Stimulated activated CD8-positive, alpha-beta memory T cell treated with anti-CD3 and anti-CD28 coated beads, Interleukin-15, amount 100 ng/mL, for 48 hours (primary cell): Measurements from ENCODE around the gene GRHL3.

Experiments used
- DNase-seq, 2 donors: peaks; one replicate each; pipeline ENCODE4 v3.0.0-alpha.2; 2020; ENCODE audit warnings: low read depth in 2 of 2

GRHL3 gene

DNA sequence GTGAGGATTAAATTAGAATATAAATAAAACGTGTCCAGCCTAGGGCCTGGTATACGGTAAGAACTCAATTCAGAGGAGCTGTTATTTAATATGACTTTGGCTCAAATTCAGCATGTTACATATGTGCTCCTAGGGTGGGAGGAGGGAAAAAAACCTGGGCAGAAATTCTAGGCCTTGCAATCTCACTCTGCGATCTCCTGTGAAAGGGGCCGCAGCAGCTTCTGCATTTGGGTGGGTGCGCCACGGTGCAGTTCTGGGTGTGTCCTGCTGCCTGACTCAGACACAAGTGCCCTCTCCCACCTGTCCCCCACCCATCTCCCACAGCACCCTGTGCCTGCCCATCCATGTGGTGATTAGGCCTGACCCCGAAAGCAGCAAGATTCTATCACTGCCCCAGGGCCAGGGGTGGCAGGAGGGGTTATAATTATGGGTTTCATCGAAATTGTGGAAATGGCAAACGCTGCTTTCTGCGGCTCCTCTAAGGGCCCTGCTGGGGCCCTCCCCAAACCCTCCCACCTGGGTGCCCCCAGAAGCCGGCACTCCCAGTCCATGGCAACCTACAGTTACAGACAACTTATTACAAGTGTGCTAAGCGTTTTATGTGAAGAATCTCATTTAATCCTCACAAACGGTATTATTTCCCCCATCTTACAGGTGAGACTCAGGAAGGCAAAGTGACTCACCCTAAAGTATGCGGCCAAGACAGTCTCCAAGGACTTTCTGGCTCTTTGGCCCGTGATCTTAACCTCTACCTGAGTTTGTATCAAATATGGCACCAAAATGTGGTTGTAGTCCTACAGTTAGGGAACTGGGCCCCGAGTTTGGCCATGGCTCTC, 25.5 kb upstream of the GRHL3 start:
- no peak for DNase-seq

DNA sequence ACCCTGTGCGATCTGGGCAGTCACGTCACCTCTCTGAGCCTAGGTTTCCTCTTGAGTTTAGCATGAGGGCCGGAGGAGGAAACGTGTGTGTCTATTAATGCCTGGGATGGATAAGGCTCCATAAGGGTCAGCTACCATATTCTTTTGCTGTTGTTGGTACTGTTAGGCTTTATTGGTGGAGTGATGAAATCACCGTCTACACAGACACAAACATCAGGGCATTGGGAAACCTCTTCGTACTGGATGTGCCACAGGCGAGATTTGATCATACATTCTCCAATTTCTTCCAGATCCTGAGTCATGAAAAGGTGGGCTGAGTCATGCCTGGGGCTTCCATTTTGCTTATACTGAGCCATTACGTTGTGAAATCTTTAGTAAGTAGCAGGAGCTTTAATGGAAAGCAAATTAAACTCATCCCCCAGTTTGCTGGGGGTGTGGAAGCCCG, 24.9 kb upstream of the GRHL3 start:
- DNase-seq = no peak

DNA sequence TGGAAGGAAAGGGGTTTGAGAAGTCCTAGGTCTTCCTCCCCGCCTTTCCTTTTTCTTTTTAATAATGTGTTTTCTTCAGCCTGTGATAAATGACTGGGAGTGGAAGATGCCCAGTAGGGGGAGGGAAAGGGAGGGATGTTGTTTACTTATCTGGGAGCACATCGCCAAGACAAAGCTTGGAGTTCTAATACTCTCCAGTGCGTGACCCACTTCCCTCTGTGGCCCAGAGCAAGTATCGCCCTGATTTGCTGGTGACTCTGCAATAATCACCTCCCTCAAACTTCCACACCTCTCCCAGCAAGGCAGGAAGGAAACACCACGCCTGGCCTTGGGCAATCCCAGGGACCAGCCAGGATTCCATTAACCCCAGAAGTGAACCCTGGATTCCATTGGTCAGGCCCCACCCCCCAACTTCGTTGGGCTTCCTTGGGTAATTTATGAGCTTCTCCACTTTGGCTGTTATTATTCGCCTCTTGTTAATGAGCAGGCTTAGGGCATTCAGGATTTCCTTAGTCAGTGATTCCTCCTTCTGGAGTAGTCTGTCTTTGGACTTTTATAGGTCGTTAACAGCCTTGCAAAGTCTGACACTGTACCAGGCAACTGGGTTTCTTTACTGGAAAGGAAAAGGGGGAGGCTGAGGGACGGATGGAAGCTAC, 24.3 kb upstream of the GRHL3 start:
- no peak for DNase-seq

DNA sequence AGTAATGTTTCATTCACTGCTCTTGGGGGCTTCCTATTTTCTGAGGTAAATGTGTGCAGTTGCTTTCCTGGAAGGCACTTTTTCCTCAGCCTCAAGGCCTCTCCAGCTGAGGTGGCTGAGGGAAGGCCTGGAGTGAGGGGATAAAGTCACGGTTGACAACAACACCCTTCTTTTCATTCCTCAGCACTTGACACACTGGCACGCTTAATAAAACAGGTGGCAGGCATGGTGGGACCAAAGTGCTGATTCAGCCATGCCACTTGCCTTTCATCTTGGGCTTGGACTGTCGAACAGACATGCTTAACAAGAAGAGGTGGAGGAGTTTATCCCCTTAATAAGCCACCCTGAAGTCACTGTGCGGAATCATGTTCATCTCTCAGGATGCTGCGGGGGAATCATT, 23.6 kb upstream of the GRHL3 start:
- DNase-seq = no peak

DNA sequence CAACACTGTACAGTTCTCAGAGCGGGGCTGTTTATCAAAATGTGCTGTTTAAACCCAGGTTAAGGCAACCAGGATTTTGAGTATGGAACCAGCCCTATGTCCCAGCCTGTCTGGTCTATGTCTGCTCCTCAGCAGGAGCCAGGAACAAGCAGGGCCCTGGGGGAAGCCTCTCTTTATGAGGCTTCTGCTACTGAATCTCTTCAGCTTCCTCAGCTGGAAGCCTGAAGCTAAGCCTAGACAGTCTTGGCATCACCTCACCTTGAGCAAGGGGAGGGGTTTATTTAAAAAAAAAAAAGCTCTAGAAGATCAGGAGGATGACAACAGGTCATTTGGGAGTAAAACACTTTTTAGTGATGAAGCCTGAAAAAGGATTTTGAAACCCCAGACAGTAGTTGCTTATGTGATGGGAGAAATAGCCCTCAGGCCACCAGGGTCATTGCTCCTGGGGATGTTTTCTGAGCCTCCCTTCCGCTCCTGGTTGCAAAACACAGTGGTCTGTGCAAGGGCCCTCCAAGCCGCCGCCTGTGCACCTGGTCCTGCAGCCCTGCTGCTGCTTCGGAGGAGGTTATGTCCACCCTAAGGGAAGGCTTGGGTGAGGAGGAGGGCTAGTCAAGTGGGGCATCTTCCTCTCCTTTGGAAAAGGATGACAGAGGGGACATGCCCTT, 21.8 kb upstream of the GRHL3 start:
- DNase-seq = no peak

DNA sequence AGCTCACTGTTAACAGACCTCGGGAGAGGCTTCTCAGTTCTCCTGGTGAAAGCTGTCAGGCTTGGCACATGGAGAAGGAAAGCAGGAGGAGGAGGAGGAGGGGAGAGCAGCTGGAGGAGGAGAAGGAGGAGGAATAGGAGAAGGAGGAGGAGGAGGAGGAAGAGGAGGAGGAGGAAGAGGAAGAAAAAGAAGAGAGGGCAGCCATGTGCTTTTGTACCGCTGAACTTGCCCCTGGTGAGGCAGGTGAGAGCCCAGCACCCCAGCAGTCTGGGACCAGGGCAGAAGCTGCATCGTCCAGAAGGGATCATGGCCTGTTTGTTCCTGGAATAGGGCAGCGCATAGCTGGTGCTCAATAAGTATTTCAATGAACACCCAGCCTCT, 21.3 kb upstream of the GRHL3 start:
- DNase-seq = no peak

DNA sequence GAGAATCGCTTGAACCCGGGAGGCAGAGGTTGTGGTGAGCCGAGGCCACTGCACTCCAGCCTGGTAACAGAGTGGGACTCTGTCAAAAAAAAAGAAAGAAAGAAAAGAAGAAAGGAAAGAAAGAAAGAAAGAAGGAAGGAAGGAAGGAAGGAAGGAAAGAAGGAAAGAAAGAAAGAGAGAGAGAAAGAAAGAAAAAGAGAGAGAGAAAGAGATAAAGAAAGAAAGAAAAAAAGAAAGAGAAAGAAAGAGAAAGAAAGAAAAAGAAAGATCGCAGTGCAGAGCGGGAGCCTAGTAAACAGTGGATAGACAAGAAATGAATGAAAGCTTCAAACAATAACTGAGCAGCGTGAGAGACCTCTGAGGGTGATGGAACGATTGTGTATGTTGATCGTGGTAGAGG, 20.6 kb upstream of the GRHL3 start:
- no peak for DNase-seq

DNA sequence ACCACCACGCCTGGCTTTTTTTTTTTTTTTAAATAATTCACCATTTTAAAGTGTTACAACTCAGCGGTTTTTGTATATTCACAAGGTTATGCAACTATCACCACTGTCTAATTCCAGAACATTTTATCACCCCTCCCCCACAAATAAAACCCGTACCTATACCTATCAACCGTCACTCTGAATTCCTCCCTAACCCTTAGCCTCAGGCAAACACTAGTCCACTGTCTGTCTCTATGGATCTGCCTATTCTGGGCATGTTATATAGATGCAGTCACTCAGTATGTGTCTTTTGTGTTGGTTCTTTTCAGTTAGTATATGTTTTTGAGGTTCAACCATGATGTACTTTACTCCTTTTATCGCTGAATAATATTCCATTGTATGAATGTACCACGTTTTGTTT, 19.3 kb upstream of the GRHL3 start:
- DNase-seq = no peak

DNA sequence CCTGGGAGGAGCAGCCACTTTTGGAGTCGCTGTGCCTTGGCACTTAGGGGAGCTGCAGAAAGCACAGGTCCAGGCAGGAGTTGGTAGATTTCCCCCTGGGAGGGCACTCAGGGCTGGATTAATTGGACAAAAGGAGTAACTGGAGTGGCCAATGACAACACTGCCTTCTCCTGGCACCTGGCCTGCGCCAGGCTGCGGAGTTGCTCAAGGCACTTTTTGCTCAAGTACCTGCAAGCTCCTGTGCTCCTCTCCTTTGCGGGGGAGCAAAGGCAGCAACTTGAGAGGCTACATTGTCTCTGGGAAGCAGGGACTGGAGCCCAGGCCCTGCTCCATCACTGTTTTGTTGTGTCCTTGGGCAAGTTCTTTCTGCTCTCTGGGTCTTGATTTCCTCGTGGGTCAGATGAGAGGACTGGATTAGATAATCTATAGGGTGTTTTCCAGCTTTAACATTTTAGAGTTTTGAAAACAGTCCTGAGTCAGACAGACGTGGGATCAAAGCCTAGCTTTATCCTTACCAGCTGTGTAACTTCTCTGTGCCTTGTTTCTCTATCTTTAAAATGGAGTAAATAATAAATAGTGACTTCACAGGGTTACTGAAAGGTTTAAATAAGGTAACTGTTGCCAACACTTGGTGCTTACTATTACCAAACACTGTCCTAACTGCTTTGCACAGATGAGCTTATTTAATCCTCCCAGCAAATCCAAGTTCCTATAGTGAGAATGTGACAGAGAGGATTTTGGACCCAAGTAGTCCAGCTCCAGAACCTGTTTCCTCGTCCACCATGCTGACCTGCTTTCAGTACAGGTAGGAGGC, 18.0 kb upstream of the GRHL3 start:
- no peak for DNase-seq

DNA sequence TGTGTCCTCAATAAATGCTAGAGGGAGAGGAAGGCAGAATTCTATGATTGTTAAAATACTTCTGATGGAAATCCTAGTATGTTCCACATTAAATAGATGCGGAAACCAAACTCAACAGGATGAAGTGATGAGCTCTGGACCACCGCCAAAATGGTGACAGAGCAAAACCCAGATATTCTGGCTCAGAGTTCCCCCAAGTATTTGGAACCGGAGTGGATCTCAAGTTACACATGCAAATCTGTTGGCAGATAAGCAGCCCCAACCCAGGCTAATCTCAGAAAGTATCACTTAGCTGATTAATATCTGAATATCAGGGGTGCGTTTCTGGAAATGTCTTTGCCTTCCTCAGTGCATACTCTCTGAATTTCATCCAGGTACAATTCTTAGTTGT, 17.4 kb upstream of the GRHL3 start:
- DNase-seq = no peak

DNA sequence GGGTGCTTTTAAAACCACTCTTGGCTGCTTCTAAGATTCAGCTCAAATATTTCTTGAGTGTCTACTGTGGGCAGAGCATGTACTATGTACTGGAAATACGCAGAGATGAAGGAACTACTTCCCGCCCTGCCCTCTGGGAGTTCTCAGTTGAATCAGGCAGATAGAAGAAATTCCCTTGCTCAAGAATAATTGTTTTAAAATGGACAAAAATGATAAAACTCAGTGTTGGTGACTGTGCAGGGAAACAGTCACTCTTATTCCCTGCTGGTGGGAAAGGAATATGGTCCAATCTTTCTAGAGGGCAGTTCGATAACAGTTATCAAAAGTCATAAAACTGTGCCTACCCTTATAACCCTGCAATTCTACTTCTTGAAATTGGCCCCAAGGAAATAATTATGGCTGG, 16.9 kb upstream of the GRHL3 start:
- DNase-seq = no peak

DNA sequence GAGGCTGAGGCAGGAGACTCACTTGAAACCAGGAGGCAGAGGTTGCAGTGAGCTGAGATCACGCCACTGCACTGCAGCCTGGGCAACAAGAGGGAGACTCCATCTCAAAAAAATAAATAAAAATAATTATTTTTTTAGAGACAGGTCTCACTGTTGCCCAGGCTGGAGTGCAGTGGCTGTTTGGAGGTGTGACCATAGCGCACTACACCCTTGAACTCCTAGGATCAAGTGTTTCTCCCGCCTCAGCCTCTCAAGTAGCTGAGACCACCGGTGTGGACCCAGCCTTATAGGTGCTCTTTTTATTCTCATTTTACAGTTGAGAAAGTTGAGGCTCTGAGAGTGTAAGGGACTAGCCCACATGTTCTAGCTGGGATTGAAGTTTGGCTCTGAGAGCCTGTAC, 15.6 kb upstream of the GRHL3 start:
- DNase-seq = no peak

DNA sequence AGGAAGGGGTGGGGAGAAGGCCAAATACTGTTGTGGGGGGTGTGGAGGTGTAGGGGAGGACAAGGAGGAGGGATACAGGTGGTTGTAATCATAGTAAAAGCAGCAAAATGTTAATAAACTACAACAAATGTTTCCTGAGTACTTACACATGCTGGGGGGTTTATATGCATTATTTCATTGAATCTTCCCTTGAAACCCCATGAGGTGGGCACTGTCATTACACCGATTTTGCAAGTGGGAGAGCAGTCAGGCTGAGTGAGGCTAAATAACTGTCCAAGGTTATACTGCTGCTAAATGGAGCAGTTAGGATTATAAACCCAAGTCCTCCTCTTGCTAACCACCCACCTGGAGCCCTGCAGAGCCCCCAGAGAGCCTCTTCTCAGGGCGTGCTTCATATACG, 14.4 kb upstream of the GRHL3 start:
- no peak for DNase-seq

DNA sequence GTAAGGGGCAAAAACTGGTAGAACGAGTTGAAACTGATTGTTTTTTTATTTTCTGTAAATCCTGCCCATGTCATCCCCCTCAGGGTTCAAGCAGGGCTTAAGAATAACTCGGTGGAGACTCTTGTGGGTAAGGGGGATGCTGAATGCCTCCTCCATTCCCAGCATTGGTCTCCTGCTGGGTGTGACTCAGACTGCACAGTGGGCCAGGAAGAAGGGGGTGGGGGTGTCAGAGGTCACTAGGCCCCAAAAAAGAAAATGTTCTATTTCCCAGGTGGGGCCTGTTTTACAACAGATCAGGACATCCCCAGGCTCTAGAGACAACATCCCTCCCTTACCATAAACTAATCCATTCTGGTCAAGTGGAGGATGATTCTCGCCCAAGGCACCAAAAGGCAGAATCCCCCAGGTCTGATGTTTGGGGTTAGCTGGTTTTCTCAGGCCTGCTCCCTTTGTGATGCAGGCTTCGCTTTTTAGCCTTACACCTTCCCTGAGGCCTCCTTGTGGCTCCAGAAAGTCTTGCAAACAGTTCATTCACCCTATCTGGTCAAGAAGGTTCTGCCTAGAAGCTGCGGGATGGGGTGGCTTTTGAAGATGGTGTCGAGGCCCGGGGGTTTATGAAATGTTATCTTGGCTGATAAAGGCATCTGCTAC, 10.7 kb upstream of the GRHL3 start:
- DNase-seq = no peak

DNA sequence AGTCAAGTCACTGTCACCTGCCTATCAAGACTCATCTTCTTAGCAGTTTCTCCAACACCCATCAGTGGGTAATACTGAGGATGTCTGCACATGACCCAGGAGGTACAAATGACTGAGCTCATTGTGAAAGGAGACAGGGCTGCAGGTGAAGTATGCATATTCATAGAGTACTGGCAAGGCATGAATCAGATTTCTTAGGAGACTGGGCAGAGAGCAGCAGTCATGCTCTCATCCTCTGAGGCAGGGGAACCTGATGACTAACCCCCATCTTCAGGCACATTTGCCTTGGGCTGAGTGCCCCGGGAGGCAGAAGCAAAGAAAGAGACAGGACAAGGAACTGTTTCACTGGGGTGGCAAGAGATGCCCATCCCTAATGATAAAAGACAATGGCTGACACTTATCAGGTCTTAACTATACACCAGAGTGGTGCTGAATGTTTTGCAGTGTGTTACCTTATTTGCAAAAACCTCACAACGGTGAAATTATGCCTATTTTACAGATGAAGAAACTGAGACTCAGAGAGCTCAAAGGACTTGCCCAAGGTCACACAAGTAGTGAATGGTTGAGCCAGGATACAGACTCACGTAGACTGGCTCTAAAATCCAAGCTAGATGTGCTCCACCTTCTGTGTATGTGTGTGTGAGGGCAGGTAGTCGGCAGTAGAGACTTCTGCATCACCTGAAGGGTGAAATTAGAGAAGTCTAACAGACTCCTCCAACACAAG, 9.2 kb upstream of the GRHL3 start:
- DNase-seq = peak in 1 of 2 donors; percentile 26

DNA sequence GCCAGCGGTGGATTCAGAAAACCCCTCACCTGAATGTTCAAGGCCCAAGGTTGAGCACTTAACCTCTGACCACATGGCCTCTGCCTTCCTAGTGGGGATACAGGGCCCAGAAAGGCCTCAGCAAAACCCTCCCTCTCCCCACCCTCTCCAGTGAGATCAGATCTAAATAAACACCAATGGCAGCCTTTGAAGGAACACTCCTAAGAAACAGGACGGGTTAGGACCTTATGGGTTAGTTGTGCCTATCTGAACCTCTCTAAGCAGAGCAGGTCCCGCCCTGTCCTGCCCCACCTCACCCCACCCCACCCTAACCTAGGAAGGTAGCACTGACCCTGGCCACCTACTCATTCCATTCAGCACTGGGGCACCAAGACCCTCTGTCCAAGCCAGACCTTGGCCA, 7.9 kb upstream of the GRHL3 start:
- DNase-seq = no peak

DNA sequence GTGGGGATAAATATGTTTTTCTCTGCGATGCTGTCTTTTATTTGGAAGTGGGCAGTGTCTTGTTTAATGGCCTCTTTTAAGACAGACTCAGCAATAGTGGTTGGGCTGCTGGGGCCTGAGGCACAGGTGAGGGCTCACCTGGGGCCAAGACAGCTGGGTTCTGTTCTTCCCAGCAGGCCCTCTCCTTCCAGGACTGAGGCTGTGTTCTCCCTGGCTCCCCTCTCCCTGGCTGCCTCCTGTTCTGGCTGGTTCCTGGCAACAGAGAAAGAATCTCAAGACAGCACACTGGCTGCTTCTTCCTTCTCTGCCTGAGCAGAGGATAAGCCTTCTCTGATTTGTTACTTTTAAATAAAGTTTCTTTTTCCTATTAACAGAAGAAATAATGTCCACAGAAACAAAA, 7.4 kb upstream of the GRHL3 start:
- no peak for DNase-seq

DNA sequence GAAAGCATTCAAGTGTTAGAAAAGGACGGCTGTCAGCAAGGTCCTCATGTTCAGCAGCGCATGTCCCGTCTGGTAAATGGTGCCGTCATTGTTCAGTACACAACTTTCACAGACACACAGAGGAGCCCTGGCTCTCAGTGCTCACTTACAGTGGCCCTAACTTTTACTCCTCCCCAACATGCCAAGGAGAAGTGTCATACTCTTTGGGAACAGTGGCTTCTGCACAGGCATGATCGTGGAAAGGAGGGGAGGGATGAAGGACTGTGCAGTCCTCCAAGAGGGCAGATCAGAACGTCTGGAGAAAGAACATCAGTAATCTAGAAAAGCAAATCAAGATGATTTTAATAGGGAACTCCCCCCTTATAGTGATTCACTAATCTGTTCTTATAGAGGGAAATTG, 3.8 kb upstream of the GRHL3 start:
- DNase-seq = no peak

DNA sequence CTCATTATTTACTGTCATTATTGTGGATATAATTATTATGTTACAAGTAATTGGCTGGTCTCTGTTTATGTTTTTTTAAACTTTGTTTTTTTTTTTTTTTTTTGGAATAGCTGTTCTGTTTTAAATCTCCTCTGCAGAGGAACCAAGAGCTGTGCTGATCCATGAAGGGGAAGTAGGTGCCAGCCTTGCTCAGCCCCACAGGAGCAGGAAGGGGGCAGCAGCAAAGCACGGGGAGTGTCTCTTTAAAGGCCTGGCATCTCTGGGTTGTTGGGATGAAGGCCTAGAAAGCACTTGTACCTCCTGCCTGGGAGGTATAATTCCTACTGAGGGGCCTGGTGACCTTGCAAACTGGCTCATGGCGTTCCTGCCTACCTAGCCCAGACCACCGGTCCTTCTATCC, 2.5 kb upstream of the GRHL3 start:
- no peak for DNase-seq

DNA sequence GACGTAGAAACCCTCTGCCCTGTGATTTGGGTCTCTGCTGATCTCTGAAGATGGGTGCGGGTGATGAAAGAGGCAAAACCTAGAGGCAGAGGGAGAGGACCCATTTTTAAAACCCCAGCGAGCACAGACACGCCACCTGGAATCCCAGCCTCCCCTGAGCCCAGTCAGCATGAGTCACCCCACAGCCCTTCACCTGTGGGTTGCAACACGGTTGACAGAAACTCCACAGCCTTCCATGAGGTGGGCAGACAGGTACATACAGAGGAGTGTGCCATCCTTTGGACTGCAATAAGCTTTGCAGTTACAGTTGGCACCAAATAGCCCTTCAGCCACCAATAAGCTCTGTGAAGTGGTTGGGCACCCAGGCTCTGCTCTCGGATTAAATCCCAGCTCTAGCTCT, 2.1 kb upstream of the GRHL3 start:
- DNase-seq = no peak
